Measurements from ENCODE around the gene SPACA4. TPM values are rescaled to one million over a fixed set of nuclear protein-coding genes. Genes with fewer than 3 reads are reported as not detected.

The SPACA4 gene
- total and polyA plus RNA-seq, 9 of the 15 experiments (the other 6 are each of a cell fraction or from before 2014, with no cell fraction given), result not detected

DNA sequence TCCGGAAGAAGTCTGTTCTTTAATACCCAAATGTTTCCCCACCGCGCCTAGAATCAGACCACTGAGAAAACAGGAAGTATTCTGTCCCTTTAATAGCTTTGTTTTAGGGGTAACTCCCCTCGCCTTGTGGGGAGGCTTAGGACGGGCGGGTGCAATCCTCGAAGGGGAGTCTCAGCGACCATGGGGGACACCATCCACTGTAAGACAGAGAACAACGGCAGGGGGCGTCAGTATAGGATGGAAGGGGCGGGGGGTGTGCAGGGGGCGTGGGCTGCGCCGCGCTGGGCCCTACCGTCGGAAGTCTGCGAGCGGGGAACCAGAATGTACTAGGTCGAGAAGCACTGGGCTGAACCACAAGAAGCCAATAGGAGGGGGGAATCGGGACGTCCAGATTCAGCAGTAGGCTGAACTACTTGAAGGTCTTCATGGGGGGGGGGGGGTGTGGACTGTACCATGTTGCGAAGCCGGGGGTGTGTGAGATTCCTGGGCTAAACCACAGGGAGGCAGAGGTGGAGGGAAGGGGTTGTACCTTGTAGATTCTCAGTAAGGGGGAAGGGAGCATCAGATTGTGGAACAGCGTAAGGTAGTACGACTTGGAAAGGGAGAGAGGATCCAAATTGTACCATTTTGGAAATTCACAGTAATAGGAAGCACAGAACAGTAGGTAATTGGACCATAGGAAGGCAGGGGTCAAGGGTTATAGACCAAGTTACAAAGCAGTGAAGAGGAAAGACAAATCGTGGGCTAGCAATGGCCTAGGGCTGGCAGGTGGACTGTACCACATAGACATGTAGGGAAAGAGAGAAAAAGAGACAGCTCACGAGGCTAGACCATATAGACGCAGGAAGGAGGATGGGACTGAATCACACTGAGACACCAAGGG lies 31.6 kb downstream of the SPACA4 start (continued):
- TF ChIP-seq, protein P1, sequence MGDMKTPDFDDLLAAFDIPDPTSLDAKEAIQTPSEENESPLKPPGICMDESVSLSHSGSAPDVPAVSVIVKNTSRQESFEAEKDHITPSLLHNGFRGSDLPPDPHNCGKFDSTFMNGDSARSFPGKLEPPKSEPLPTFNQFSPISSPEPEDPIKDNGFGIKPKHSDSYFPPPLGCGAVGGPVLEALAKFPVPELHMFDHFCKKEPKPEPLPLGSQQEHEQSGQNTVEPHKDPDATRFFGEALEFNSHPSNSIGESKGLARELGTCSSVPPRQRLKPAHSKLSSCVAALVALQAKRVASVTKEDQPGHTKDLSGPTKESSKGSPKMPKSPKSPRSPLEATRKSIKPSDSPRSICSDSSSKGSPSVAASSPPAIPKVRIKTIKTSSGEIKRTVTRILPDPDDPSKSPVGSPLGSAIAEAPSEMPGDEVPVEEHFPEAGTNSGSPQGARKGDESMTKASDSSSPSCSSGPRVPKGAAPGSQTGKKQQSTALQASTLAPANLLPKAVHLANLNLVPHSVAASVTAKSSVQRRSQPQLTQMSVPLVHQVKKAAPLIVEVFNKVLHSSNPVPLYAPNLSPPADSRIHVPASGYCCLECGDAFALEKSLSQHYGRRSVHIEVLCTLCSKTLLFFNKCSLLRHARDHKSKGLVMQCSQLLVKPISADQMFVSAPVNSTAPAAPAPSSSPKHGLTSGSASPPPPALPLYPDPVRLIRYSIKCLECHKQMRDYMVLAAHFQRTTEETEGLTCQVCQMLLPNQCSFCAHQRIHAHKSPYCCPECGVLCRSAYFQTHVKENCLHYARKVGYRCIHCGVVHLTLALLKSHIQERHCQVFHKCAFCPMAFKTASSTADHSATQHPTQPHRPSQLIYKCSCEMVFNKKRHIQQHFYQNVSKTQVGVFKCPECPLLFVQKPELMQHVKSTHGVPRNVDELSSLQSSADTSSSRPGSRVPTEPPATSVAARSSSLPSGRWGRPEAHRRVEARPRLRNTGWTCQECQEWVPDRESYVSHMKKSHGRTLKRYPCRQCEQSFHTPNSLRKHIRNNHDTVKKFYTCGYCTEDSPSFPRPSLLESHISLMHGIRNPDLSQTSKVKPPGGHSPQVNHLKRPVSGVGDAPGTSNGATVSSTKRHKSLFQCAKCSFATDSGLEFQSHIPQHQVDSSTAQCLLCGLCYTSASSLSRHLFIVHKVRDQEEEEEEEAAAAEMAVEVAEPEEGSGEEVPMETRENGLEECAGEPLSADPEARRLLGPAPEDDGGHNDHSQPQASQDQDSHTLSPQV (IDR thresholded peaks at IDR 0.05), result no peak; the same call in 1 of the 2 replicates
- TF ChIP-seq POLR2AphosphoS5 (IDR thresholded peaks at IDR 0.05; ENCODE audit: control insufficient read depth, insufficient read depth, low read depth, low read length) (0 out of 2 replicates have a peak, but pooled peaks have one; percentile 16), JUND (IDR thresholded peaks at IDR 0.05; ENCODE audit: borderline replicate concordance, low read depth, low read length) (peak; percentile 97), JUND (tag; IDR thresholded peaks at IDR 0.05; ENCODE audit: borderline replicate concordance, low read depth, low read length) (no peak; the same call in 2 of the 3 replicates), ZNF143 (CRISPR knock-in tag; IDR thresholded peaks at IDR 0.05) (no peak), KLF10 (CRISPR knock-in tag; IDR thresholded peaks at IDR 0.05) (no peak), RBFOX2 (IDR thresholded peaks at IDR 0.05; ENCODE audit: low read depth, low read length) (no peak; the same call in none of the 2 replicates), BRD9 (IDR thresholded peaks at IDR 0.05; ENCODE audit: low read depth, partially characterized antibody) (peak; percentile 86), NR2C1 (IDR thresholded peaks at IDR 0.05) (peak; percentile 93), NR2C1 (tag; IDR thresholded peaks at IDR 0.05) (peak; percentile 87), EGR1 (conservative IDR thresholded peaks at IDR 0.05) (peak; percentile 31), FOXA1 (IDR thresholded peaks at IDR 0.05; ENCODE audit: borderline replicate concordance) (no peak), CCAR2 (IDR thresholded peaks at IDR 0.05; ENCODE audit: low read depth, low read length) (no peak), GABPB1 (CRISPR knock-in tag; IDR thresholded peaks at IDR 0.05) (peak; percentile 16; the same call in 1 of the 2 replicates), ZBTB17 (CRISPR knock-in tag; IDR thresholded peaks at IDR 0.05) (no peak)
- TF ChIP-seq, protein P2, sequence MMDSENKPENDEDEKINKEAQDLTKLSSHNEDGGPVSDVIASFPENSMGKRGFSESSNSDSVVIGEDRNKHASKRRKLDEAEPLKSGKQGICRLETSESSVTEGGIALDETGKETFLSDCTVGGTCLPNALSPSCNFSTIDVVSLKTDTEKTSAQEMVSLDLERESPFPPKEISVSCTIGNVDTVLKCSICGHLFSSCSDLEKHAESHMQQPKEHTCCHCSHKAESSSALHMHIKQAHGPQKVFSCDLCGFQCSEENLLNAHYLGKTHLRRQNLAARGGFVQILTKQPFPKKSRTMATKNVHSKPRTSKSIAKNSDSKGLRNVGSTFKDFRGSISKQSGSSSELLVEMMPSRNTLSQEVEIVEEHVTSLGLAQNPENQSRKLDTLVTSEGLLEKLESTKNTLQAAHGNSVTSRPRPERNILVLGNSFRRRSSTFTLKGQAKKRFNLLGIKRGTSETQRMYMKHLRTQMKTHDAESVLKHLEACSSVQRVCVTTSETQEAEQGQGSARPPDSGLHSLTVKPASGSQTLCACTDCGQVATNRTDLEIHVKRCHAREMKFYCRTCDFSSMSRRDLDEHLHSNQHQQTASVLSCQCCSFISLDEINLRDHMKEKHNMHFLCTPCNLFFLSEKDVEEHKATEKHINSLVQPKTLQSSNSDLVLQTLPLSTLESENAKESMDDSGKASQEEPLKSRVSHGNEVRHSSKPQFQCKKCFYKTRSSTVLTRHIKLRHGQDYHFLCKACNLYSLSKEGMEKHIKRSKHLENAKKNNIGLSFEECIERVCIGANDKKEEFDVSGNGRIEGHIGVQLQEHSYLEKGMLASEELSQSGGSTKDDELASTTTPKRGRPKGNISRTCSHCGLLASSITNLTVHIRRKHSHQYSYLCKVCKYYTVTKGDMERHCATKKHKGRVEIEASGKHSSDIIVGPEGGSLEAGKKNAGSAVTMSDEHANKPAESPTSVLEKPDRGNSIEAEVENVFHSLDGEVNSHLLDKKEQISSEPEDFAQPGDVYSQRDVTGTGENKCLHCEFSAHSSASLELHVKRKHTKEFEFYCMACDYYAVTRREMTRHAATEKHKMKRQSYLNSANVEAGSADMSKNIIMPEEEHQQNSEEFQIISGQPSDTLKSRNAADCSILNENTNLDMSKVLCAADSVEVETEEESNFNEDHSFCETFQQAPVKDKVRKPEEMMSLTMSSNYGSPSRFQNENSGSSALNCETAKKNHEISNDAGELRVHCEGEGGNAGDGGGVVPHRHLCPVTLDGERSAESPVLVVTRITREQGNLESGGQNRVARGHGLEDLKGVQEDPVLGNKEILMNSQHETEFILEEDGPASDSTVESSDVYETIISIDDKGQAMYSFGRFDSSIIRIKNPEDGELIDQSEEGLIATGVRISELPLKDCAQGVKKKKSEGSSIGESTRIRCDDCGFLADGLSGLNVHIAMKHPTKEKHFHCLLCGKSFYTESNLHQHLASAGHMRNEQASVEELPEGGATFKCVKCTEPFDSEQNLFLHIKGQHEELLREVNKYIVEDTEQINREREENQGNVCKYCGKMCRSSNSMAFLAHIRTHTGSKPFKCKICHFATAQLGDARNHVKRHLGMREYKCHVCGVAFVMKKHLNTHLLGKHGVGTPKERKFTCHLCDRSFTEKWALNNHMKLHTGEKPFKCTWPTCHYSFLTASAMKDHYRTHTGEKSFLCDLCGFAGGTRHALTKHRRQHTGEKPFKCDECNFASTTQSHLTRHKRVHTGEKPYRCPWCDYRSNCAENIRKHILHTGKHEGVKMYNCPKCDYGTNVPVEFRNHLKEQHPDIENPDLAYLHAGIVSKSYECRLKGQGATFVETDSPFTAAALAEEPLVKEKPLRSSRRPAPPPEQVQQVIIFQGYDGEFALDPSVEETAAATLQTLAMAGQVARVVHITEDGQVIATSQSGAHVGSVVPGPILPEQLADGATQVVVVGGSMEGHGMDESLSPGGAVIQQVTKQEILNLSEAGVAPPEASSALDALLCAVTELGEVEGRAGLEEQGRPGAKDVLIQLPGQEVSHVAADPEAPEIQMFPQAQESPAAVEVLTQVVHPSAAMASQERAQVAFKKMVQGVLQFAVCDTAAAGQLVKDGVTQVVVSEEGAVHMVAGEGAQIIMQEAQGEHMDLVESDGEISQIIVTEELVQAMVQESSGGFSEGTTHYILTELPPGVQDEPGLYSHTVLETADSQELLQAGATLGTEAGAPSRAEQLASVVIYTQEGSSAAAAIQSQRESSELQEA (IDR thresholded peaks at IDR 0.05; ENCODE audit: low read depth), result 0 out of 2 replicates have a peak, but pooled peaks have one; percentile 16
